SU-DHL-6 (cell line): ENCODE measurements around the gene SGPP1.

Experiments
- EZH2phosphoT487 ChIP-seq: fragments of 200-600 bp; sonication (generic), shearing (Covaris generic); conservative IDR thresholded peaks from 2 replicates; pipeline ENCODE4 v1.6.1; 2018; ENCODE audit warnings: mild to moderate bottlenecking, antibody characterized with exemption, low read length, moderate library complexity, mixed read lengths
- TF ChIP-seq, protein P1 (sequence below): fragments of 200-600 bp; sonication (generic); IDR thresholded peaks from one replicate; pipeline ENCODE4 v1.5.1; 2017; ENCODE audit warnings: antibody characterized with exemption, mild to moderate bottlenecking, low read length, moderate library complexity; ENCODE audit not compliant: insufficient read depth, poor library complexity, severe bottlenecking

DNA sequence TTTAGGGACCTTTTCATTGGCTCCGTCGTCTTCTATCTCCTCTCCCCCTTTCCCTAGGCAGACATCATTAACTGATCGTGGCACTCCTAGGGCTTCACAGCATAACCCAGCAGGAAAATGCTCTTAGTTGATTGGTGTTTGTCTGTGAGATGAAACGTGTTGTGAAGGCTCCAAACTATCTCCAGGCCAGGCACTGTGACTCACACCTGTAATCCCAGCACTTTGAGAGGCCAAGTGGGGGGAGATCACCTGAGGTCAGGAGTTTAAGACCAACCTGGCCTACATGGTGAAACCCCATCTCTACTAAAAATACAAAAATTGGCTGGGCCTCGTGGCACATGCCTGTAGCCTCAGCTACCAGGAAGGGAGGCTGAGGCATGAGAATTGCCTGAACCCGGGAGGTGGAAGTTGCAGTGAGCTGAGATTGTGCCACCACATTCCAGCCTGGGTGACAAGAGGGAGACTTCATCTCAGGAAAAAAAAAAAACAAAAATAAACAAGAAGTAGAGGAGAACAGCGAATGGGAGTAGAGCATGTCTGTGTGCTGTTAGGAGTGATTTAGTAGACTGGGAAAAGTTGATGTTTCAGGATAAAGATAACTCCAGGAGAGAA, 53.9 kb downstream of the SGPP1 start:
- TF ChIP-seq, protein P1, sequence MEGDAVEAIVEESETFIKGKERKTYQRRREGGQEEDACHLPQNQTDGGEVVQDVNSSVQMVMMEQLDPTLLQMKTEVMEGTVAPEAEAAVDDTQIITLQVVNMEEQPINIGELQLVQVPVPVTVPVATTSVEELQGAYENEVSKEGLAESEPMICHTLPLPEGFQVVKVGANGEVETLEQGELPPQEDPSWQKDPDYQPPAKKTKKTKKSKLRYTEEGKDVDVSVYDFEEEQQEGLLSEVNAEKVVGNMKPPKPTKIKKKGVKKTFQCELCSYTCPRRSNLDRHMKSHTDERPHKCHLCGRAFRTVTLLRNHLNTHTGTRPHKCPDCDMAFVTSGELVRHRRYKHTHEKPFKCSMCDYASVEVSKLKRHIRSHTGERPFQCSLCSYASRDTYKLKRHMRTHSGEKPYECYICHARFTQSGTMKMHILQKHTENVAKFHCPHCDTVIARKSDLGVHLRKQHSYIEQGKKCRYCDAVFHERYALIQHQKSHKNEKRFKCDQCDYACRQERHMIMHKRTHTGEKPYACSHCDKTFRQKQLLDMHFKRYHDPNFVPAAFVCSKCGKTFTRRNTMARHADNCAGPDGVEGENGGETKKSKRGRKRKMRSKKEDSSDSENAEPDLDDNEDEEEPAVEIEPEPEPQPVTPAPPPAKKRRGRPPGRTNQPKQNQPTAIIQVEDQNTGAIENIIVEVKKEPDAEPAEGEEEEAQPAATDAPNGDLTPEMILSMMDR: no peak
- no peak for TF ChIP-seq EZH2phosphoT487
